DMS 273 (cell line): ENCODE data around the gene TJP1.
"Not testable (repeated sequence)": the region's sequence is repeated elsewhere in the genome, so short reads cannot be mapped to it uniquely, and the experiment has no call there.

Experiments used
- DNase-seq: peaks from one replicate; lab custom pipeline; 2025; ENCODE audit not compliant: unreplicated experiment; lab: John Stamatoyannopoulos, UW

TJP1 gene

DNA sequence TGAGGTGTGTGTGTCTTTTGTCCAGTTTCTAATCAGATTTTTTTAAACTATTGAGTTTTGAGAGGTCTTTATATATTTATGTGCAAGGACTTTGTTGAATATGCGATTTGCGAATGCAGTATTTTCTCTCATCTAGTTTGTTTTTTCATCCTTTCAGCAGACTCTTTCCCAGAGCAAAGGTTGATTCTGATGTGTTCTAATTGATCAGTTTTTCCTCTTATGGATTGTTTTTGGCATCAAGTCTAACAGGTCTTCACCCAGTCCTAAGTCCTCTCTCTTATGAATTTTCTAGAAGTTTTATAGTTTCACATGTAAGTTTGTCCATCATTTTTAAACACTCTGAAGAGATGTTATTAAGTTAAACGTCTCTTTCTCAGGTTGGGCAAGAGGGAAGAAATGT, 17.8 kb upstream of the TJP1 start:
- no peak for DNase-seq

DNA sequence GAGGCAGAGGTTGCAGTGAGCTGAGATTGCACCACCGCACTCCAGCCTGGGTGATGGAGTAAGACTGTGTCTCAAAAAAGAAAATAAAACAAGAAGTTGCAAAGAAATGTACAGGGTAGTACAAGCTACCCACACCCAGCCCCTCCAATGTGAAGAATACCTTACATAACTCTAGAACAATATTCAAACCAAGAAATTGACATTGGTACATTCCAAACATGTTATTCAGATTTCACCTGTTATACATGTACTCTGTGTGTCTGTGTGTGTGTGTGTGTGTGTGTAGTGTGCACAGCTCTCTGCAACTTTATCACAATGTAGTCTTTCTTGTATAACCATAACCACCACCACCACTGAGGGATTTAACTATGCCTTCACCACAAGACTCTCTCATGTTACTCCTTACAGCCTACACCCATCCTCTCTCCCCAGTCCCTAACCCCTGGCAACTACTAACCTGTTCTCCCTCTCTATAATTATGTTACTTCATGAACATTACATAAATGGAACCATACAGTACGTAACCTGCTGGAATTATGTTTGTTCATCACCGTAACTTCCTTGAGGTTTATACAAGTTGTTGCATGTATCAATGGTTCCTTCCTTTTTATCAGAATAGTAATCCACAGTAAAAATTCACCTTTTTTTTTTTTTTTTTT, 16.2 kb upstream of the TJP1 start:
- no peak for DNase-seq

- DNase-seq, result no peak
Observed at GRCh38 chr15:29835301-29835700, 13.0 kb upstream of the TJP1 start.

GRCh38 chr15:29832709-29833108, 10.4 kb upstream of the TJP1 start:
- no peak for DNase-seq

- DNase-seq, result no peak
Observed at GRCh38 chr15:29826908-29827820, 4.9 kb upstream of the TJP1 start.

- no peak for DNase-seq
Observed at GRCh38 chr15:29825227-29825626, 3.0 kb upstream of the TJP1 start.

DNA sequence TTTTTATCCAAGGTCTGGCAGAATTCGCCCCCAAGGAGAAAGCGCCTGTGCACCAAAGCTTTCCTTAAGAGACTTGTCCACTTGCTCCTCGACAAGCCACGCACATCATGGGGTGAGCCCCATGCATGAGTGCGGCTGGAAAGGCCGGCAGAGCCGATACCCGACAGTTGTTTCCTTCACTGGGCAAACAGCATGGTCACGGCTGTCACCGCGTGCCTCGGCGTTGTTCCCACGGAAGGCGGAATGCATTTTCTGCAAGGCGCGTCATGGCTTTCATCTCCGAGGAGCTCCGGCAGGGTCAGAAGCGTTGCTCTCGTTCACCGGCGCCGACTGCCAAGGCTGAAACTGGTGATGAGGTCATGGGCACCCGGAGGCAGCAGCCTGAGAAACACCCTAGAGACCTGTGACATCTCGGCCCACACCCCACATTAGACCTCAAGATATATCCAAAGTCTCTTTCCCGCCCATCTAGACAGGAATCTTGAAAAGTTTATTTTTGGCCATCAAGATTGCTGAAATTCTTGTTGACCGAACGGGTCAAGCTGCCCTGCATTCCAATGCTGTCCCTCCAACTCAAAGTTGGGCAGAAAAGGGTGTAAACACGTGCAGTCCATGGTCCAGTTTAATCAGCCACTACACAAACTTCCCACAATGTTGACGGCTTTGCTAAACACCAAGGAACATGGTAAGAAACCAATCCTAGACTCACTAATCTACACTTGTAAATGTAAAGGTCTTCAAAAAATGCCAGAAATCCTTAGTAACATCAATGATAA, 604 bp upstream of the TJP1 start:
- DNase-seq, result peak; percentile 68

DNA sequence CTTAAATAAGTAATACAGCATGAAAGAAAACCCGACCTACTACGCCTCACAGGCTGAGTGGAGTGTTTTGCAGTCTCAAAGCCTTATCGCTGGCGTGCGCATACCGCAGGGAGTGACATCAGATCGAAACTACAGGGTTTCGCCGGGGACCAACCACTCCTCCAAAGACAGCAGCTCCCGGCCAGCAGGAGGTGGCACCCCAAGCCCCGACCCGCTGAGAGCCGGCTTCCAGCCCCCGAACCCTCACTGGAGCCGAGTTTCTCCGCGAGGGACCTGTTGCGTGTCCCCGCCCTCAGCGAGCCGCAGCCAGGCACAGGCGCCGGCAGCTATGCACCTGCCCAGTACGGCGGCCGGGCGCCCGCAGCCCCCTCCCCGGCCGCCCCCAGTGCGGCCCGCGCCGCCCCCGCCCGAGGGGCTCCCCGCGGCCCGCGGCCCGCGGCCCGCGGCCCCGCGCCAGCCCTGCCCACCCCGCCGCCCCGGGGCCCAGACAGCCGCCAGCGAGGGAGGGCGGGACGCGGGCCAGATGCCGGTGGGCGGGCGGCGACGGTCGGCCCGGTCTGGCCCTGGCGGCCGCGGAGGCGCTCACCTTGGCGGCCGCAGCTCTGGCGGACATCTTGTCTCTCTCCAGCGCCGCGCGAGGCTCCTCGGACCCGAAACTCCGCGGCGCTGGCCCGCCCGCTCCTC, 710 bp downstream of the TJP1 start:
- DNase-seq, result peak; percentile 75

DNA sequence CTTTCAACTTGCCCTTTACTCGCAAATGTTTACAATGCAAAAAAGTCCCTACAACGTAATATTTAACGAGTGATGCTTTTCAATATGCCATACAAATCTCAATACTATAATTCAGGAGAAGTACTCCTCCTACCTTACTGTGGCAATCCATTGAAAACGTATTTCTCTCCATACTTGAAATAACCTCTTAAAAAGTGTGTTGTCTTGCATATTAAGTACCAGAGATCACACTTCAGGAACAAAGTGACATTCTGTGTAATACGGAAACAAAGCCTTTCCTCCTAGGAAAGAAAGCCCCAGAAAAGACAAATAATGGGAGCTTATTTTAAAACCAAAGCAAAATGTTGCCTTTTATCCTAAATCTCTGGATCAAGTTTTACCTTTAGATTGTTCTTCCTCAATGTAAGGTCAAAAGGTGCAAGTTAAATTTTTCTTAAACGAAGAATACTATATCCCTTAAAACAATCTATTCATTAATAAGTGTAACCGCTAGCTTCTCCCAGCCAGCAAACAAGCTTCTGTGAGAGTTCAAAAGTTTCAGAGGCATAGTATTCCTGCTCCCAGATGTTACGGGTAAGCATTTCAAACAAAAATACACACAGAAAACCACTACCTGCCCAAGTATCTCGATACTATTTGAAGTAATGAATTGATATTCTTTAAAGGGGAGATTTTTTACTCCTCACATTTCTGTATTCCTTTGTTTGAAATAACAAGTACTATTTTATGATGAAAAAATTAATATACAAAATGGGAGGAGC, 1.7 kb downstream of the TJP1 start:
- peak; percentile 24 for DNase-seq

DNA sequence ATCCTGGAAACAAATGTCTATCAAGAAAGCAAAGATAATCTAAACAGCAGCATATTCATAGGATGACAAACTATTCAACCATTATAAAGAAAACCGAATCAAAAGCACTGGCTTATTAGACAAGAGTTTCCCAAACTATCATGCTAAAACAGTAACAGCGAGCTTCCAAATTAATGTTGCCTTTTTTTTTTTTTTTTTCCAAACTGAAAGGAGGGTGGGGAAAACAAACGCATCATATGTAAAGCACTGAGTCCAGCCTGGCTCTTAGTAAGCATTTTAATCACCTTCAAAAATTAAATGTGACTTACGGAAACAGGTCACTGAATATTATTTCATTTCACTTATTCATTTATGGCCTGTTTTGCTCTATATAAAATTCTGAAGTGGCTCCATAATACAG, 2.3 kb downstream of the TJP1 start:
- DNase-seq, result no peak

DNA sequence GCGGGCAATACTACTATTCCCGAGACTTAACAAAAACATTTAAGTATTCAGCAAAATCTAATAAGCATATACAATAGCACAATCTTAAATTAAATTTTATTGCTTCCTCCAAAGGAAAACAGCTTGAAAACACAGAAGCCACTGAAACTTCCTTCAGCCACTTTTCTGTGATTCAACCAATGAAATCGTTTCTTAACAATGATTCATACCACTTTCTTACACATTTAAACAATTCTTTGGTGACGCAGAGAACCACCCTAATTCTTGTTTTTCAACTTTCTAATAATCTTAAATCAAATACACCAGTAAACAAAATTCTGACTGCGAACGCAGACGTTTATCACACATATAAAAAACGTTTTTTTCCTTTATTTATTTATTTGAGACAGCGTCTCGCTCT, 4.1 kb downstream of the TJP1 start:
- no peak for DNase-seq

DNA sequence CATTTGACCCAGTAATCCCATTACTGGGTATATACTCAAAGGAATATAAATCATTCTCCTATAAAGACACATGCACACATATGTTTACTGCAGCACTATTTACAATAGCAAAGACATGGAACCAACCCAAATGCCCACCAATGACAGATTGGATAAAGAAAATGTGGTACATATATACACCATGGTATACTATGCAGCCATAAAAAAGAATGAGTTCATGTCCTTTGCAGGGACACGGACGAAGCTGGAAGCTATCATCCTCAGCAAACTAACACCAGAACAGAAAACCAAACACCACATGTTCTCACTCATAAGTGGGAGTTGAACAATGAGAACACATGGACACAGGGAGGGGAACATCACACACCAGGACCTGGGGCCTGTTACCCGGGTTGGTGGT, 4.8 kb downstream of the TJP1 start:
- DNase-seq, result not testable (repeated sequence)

GRCh38 chr15:29815000-29815710, 7.1 kb downstream of the TJP1 start:
- DNase-seq, result peak; percentile 46

DNA sequence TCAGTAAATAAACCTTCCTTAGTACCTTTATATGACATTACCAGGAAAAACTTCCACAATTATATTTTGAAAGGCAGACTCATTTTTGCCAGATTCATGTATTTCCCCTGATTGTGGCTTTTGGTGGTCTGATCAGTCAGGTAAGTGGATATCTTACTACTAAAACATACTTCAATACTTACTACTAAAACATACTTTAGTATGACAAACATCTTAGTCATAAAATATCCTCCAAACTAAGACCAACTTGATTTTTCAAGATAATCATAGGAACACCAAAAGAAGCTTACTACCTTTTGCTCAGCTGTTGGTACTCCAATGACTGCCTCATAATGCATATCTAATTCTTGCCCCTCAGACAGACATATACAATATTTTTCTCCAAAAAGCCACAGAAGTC, 9.3 kb downstream of the TJP1 start:
- no peak for DNase-seq

- no peak for DNase-seq
Observed at GRCh38 chr15:29812384-29812694, 9.9 kb downstream of the TJP1 start.

DNA sequence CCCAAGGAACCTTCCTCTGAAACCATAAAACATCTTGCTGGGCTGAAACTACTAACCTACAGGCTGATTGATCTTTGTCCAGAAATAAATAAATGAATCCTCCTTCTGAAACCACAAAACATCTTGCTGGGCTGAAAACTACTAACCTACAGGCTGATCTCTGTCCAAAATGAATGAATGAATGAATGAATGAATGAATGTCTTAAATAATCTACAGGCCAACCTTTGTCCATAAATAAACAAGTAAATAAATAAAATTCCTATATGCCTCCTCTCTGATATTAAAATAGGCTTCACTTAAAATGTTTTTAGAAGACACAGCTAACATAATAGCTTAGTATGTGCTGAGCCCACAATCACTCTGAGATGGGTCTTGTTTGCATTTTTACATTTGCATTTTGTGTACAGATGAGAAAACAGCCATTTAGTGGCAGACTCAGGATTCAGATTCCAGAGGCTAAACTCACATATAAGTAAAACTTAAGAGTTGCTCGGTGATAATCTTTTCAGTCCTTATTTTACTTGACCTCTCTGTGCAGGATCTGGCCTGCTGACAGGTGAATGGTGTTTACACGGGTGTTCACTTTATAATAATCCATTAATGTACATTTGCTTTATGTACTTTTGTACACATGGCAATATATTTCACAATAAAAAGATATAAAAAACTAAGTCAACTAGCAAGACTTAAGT, 10.4 kb downstream of the TJP1 start:
- DNase-seq, result no peak

DNA sequence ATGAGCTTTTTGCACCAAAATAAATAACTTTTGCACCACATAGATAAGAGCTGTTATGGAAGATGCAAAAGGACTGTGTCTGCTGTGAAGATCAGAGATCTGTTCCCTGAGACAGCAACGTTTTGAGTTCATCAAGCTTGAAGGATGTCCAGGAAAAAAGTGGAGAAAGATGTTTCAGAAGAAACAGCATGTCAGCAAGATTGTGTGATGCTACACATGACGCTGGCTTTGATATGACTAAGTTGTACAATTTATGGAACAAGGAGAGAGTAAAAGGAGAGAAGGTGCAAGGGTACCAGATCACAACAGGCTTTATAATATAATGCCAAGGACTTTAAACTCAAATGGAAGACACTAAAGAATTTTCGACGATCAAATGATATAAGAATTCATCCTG, 16.6 kb downstream of the TJP1 start:
- no peak for DNase-seq

DNA sequence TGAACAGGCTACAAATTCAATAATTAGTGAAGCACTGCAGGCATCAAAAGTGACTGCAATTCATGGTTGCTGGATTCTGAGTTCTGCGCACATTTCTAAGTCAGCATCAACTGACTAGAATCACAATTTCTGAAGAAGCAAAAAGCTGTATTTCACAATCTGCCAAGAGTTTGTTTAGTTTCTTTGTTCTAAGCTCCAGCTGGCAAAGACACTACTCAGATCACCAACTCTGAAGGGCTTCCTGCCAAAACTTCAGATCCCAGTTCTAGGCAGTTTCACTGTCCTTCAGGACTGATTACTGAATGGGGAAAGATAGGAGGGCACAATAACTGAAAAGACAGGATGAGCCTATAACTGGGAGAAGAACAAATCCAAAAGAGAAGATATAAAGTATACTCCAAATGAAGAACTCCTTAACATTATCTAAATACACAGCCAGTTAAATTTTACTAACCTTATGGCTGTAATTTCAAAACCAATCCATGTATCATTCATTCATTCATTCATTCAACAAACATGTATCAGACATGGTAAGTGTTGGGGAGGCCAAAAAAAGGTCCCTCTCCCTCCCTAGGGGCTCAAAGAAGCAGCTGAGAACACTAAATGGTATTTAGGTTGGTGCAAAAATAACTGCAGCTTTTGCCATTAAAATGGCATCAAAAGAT, 17.1 kb downstream of the TJP1 start:
- DNase-seq, result peak; percentile 44

- DNase-seq, result no peak
Observed at GRCh38 chr15:29802411-29802810, 19.9 kb downstream of the TJP1 start.
